Stimulated activated CD4-positive, alpha-beta T cell treated with anti-CD3 and anti-CD28 coated beads, Interleukin-1b, Interleukin-23, amount 100 ng/mL, for 48 hours (primary cell): ENCODE measurements around the gene MBD4.
A peak's percentile ranks its signal among the peaks of the same experiment; 100 is the strongest.
"Not testable (repeated sequence)": the region's sequence is repeated elsewhere in the genome, so short reads cannot be mapped to it uniquely, and the experiment has no call there.

ENCODE experiments used
- DNase-seq: peaks from one replicate; pipeline ENCODE4 v3.0.0-alpha.2; 2020

Gene MBD4

GRCh38 chr3:129428376-129429079 is 11.2 kb downstream of the MBD4 start, which contains the start of gene EFCAB12:
TSS of gene EFCAB12 (minus strand) at chr3:129428636. CDS start at chr3:129428488, 148 bp downstream.
- peak; percentile 90 for DNase-seq

- DNase-seq = no peak
Measured at GRCh38 chr3:129428007-129428375, 11.8 kb downstream of the MBD4 start.

DNA sequence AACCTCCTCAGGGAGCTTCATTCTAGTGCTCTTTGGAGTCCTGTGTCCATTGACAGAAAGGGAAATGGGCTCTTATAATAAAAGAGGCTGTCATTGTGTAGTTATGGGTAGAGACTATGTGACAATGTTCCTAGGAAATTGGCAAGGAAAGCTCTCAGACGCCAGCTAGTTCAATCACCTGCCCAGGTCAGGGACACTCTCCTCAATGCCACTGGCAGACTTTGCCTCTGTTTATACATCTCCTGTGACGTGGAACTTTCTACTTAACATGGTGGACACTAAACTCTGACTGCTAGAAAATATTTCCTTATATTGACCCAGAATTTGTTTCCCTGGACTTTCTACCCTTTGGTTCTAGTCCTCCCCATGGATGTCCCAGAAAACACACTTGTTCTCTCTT is 14.1 kb downstream of the MBD4 start:
- no peak for DNase-seq

GRCh38 chr3:129425213-129425612 is 14.5 kb downstream of the MBD4 start:
- DNase-seq = no peak

GRCh38 chr3:129424185-129424841 is 15.4 kb downstream of the MBD4 start:
- DNase-seq = no peak

DNA sequence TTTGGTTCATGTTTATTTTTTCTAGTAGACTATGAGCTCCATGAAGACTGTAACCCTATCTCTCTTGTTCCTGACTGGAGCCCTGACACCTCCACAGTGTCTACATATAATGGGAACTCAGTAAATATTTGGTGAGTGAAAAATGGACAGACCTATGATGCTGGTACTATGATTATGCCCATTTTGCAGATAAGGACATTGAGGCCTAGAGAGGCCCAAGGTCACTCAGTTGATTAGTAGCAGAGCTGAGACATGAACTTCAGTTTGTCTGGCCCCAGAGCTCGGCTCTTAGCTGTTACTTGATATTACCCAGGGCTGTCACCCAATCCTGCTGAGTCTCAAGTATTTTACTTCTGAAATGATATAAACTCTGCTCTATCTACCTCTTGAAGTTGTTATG is 16.9 kb downstream of the MBD4 start:
- no peak for DNase-seq

- no peak for DNase-seq
Measured at GRCh38 chr3:129421988-129422745, 17.6 kb downstream of the MBD4 start.

DNA sequence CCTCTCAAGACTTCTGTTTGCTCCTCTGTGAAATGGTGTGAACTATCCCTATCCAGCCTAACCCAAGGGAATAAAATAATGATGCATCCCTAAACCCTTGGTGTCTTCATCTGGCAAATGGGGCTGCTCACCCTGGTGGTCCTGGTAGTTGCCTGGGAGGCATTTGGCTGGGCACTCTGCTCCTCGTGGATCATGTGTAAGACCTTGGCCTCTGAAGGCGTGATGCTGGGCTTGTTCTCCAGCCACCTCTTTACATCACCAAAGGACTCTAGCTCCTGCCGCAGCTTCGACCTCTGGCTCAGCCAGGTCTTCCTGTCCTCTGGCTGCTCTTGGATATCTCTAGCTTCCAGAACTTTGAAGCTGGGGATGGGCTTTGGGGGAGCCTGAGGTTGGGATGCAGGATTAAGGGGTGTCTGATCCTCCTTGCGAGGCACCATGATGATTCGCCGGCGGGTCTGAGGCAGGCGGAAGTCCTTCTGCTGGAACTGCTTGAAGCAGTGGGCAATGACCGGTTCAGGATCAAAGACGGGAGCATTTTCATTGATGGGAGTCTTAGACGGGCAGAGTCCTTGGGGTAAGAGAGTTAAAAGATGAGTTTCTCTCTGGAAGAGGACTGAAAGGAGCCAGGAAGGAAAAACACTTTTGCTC is 18.4 kb downstream of the MBD4 start:
- DNase-seq = no peak

DNA sequence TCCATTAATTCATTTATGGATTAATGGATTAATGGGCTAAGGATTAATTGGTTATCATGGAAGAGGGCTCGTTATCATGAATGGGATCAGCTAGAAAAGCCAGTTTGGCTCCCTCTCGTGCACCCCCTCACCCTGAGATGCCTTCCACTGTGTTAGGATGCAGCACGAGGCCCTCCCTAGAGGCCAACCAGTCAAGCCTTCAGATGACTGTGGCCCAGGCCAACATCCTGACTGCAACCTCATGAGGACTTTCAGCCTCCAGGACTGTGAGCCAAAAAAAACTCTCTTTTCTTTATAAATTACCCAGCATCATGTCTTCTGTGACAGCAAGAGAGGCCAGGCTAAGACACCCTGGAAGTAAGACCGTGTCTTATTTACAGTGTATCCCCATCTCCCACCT is 20.3 kb downstream of the MBD4 start:
- no peak for DNase-seq

DNA sequence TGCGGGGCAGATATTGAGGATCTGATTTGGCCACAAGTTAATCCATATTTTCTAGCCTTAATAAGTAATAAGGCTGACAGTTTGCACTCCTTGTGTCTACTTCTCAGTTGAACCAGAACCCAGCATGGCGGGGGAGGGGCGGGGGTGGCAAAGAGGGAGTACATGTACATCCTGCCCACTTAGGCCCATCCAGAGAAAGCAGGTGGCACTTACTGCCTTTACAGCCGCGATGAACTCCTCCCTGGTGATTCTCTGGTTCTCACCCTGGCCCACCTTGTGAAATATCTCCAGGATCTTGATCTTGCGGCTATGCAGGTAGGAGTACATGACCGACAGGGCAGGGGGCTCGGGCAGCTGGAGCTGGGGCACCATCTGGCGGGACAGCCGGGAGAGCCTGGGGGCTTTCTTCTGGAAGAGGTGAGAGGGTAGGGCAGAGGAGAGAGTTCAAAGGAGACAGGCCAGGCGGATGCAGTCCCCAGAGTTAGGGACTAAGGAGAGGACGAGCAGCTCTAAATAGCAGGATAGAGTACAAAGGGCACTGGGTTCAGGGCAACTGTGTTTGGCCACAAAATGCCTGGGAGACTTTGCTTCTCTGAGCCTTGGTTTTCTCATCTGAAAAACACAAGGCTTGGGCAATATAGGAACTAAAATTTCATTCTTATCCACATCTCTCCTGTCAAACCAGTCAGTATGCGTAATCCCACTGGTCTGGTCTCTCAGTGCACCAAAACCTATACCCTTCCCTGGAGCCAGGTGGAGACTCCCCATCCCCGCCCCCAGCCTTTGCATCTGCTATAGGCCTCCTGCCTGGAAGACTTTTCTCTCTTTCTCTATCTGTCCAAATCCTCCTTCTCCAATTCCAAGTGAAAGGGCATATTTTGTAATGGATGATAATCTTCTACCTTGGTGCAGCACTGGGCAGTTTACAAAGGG is 21.4 kb downstream of the MBD4 start:
- DNase-seq = no peak

DNA sequence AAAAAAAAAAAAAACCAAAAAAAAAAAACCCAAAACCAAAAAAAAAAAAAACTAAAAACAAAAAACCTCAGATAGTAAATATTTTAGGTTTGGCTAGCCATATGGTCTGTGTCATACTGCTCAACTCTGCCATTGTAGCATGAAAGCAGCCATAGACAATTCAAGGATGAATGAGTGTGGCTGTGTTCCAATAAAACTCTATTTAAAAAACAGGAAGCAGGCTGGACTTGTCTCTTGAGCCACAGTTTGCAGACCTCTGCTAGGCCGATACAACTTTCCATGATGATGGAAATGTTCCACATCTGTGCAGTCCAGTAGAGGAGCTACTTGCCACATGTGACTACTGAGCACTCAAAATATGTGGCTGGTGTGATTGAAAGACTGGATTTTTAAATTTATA is 22.4 kb downstream of the MBD4 start:
- no peak for DNase-seq

DNA sequence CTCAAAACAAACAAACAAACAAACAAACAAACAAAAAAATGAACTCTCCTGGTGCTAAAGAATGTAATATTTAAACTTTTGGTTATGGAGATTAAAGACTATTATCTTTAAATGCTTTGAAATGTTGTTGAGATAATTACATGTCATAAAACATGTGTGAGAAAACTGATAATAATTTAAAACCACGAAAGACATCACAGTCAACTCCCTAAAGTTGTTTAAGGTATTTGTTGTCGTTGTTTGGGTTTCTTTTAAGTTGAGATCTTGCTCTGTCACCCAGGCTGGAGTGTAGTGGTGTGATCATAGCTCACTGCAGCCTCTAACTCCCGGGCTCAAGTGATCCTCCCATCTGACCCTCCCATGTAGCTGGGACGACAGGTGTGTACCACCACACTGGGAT is 23.3 kb downstream of the MBD4 start:
- DNase-seq = no peak

DNA sequence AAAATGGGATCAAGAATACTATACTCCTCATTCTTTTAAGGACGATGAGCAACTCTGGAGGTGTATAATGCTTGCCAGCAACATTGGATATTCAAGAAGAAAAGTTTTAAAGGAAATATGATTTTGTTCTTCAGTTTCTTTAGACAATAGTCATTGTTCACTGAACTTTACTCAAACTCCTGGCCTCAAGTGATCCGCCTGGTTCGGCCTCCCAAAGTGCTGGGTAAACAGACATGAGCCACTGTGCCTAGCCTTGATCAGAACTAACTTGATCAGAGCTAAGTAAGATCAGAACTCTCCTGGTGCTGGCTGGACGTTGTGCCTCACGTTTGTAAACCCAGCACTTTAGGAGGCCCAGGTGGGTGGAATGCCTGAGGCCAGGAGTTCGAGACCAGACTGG is 23.9 kb downstream of the MBD4 start:
- no peak for DNase-seq

DNA sequence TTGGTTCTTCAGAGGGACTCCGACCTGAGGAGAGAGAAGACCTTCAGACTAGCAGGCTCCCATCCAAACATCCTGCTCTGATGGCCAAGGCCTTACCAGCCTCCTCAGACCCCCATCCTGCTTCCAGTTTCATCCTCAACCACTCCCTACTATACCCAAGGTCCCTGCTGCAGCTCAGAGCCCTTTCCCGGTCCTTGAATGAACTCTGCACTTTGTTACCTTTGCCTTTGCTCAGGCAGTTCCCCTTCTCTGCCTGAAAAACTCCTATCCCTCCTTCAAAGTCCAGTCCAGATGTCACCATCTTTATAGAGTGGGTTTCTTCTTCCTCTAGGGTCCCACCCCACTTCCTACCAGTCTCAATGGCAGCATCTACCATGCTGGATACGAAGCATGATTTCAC is 24.4 kb downstream of the MBD4 start:
- DNase-seq = no peak

DNA sequence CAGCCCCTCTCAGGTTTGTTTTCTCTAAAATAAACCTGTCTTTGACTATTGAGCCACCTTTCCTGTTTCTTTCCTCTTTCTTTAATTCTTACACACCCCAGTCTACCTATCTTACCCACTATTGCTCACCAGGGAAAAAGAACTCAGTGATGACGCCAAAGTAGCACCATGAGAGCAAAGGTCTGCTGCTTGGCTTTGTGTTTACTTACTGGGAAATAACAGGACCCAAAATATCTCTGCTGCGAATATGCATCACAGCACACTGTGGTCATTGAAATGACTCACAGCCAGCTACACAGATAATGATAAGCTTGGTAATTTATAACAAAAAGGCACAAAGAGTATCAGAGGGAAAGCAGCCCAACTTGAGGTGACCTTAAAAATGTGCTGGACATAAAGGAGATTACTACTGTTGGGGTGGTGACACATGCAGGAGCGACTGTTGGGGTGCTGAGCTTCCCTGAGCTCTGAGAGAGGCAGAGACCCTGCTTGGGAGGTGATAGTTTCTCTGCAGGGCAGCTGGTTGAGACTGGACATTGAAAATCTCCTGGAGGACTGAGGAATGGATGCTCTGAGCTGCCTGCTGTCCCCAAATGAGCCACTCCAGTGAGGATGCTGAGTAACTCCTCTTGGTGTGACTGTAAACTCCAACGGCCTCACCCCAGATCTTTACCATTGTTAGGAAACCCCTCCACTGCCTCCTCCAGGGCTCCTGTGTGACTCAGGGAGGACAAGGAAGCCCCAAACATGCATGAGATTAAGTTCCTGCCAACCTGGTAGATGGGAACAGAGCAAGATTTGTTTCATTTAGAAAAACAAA is 25.9 kb downstream of the MBD4 start:
- no peak for DNase-seq

DNA sequence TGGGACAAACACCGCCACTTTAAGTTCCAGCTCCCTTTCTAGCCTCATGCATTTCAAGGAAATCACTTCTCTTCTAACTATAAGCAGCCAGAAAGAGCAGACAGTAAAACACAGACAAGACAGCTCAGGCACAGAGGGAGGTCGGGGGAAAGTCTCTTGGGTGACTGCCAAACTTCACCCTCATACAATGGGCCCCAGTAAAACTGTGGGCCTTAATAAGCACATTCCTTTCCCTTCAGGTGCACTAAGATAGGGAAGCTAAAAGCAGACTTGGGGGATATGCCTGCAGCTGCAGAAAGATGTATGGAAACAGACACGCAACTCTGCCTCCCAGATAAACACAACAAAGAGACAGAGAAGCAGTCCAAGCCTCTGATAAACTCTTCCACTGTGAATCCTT is 26.5 kb downstream of the MBD4 start:
- not testable (repeated sequence) for DNase-seq

- DNase-seq = no peak
Measured at GRCh38 chr3:129412542-129413198, 27.1 kb downstream of the MBD4 start.

- no peak for DNase-seq
Measured at GRCh38 chr3:129410971-129411370, 28.8 kb downstream of the MBD4 start.

DNA sequence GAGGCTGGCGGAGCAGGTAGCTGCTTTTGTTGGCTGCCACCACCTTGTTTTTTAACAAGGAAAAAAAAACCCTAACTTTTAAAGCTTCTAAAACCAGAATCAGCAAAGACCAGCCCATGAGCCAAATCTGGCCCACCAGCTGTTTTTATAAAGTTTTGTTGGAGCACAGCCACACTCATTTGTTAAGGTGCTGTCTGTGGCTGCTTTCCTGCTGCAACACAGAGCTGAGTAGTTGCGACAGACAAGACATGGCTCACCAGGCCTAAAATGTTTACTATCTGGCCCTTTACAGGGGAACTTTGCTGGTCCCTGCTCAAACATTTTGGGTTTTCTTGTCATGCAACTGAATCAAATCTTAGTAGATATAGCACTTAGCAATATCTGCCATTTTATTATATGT is 30.2 kb downstream of the MBD4 start:
- no peak for DNase-seq

- DNase-seq = no peak
Measured at GRCh38 chr3:129404610-129405009, 35.1 kb downstream of the MBD4 start.

GRCh38 chr3:129404130-129404529 is 35.6 kb downstream of the MBD4 start:
- no peak for DNase-seq
